Colonic mucosa (tissue), 4 donors: Measurements from ENCODE around the gene TFR2. TPM values are rescaled to one million over a fixed set of nuclear protein-coding genes. Genes with fewer than 3 reads are reported as not detected.

Source experiments
- DNase-seq: peaks from one replicate; pipeline ENCODE4 v3.0.0-alpha.2; 2020
- H3K27ac ChIP-seq: fragments of 200-600 bp; one replicate; pipeline ENCODE4 v1.8.0; 2021
- H3K27me3 ChIP-seq: fragments of 200-600 bp; one replicate; pipeline ENCODE4 v1.8.0; 2021
- H3K36me3 ChIP-seq: fragments of 200-600 bp; one replicate; pipeline ENCODE4 v1.8.0; 2021
- H3K4me1 ChIP-seq: fragments of 200-600 bp; one replicate; pipeline ENCODE4 v1.8.0; 2021; ENCODE audit warnings: mild to moderate bottlenecking
- H3K4me3 ChIP-seq: fragments of 200-600 bp; one replicate; pipeline ENCODE4 v1.8.0; 2021
- H3K9ac ChIP-seq, 2 donors: one replicate each; pipeline ENCODE4 v1.7.0; 2013; ENCODE audit warnings: control low read depth in 2 of 2, low read depth in 2 of 2, low read length in 2 of 2
- H3K9me3 ChIP-seq: fragments of 200-600 bp; one replicate; pipeline ENCODE4 v1.8.0; 2021
- intact Hi-C: fragments of 100-400 bp; cut with DNase I; formaldehyde crosslinking; loops from one replicate; pipeline ENCODE4 v1.14.1; 2022
- total RNA-seq, 2 donors: library from RNA; stranded (reverse); fragmentation: NEBNext Ultra II Directional in 1 of 2; extraction: Animal tissue kit (Norgen Biotek cat#: 25700) in 1 of 2; gene quantifications; one replicate each; pipeline ENCODE4 v1.2.1, GENCODE V29; 2021
- TF ChIP-seq, protein P1 (sequence below): fragments of 200-600 bp; IDR thresholded peaks from one replicate; pipeline ENCODE4 v1.8.0; 2022; ENCODE audit warnings: antibody characterized with exemption, mild to moderate bottlenecking
- donor health status: healthy.
- donor health status: DM: no; HTN: no; CAD: no.
- donor health status: DM: no; HTN: no; CAD: no.

TFR2 gene
- total RNA-seq, 2 donors from 2014 or later = 1.8 to 2.3 TPM

DNA sequence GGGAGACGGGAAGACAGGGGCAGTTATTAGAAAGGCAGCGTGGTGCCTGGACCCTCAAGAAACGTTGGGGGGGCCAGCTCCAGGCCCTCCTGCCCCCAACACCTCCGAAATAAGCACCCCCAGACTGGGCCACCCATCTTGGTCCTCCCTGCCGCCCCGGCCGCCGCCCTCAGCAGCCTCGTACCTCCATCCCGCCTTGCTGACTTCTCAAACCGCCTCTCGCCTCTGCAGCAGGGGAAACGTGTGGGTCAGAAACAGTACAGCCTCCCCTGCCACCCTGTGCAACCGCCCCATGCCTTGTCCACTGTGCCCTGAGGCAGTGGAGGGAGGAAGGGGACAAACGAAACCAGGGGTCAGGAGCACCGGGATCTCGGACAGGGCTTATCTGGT, 45.5 kb upstream of the TFR2 start:
- peaks cover 6% of the 10 kb centered on the region for H3K4me1 ChIP-seq
- H3K27ac ChIP-seq = no peak overlapping the region
- intact Hi-C loops = no loop called here
- no peaks in the 10 kb centered on the region for H3K27me3 ChIP-seq
- peaks cover 19% of the 10 kb centered on the region for H3K36me3 ChIP-seq
- H3K9me3 ChIP-seq = no peaks in the 10 kb centered on the region
- TF ChIP-seq, protein P1, sequence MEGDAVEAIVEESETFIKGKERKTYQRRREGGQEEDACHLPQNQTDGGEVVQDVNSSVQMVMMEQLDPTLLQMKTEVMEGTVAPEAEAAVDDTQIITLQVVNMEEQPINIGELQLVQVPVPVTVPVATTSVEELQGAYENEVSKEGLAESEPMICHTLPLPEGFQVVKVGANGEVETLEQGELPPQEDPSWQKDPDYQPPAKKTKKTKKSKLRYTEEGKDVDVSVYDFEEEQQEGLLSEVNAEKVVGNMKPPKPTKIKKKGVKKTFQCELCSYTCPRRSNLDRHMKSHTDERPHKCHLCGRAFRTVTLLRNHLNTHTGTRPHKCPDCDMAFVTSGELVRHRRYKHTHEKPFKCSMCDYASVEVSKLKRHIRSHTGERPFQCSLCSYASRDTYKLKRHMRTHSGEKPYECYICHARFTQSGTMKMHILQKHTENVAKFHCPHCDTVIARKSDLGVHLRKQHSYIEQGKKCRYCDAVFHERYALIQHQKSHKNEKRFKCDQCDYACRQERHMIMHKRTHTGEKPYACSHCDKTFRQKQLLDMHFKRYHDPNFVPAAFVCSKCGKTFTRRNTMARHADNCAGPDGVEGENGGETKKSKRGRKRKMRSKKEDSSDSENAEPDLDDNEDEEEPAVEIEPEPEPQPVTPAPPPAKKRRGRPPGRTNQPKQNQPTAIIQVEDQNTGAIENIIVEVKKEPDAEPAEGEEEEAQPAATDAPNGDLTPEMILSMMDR = no peak
- no peak overlapping the region for H3K9ac ChIP-seq
- no peak overlapping the region for H3K4me3 ChIP-seq
- no peak for DNase-seq

GRCh38 chr7:100686201-100686821, 45.0 kb upstream of the TFR2 start:
- Histone ChIP-seq H3K36me3 (peaks cover 19% of the 10 kb centered on the region), H3K27me3 (no peaks in the 10 kb centered on the region), H3K9ac (no peak overlapping the region), H3K27ac (no peak overlapping the region), H3K4me1 (peaks cover 1% of the 10 kb centered on the region), H3K9me3 (no peaks in the 10 kb centered on the region), H3K4me3 (no peak overlapping the region)
- TF ChIP-seq, protein P1 = no peak
- intact Hi-C loops = no loop called here
- DNase-seq = no peak

- intact Hi-C loops = no loop called here
- Histone ChIP-seq H3K36me3 (peaks cover 19% of the 10 kb centered on the region), H3K4me3 (no peak overlapping the region), H3K27ac (no peak overlapping the region), H3K27me3 (no peaks in the 10 kb centered on the region), H3K9me3 (no peaks in the 10 kb centered on the region), H3K9ac (no peak overlapping the region), H3K4me1 (no peaks in the 10 kb centered on the region)
- TF ChIP-seq, protein P1 = no peak
- no peak for DNase-seq
Observed at GRCh38 chr7:100685631-100686145, 44.3 kb upstream of the TFR2 start.

DNA sequence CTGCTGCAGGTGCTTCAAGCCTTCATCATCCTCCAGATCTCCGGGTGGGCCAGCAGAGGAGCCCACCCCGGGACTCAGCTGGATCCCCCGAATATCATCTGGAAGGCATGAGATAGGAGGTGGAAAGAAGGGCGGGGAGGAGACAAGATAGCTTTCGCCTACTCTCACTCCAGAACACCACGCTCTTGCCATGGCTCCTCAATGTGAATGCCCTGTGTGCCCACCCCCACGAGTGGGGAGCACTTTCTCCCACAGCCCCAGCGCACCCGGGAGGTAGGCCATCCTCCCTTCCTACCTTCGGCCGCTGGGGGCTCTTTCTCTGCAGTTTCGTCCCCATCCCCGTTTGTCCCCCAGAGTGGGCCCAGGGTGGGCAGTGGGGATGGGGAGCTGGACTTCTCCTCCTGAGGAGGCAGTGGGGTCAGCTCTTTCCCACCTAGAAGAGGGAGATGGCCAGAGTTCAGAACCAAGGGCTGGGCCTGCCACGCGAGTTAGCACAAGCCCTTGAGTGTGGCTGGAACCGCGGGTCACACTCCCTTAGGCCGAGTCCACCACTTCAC, 43.8 kb upstream of the TFR2 start:
- intact Hi-C loops = no loop called here

DNA sequence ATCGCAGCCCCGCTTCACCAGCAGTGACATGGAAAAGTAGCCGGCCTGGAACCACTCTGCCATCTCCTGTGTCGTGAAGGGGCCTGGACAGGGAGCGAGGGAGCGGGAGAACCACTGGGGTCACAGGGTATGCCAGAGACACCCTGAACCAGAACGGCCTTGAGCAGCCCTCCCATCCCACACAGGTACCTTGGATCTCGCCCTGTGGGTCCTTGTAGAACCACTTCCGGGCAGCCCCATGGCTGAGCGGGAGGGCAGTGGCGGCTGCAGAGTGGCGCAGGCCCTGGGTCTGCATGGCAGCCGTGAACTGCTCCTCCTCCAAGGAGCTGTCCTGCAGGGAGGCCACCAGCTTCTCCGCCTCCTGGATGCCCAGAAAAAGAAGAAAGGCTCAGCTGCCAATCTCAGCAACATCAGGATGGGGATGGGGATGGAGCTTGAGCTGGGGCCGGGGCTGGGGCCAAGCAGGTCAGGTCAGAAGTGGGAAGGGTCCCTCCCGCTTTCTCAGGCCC, 43.2 kb upstream of the TFR2 start:
- DNase-seq = no peak
- H3K4me3 ChIP-seq = no peak overlapping the region
- H3K4me1 ChIP-seq = no peaks in the 10 kb centered on the region
- H3K9me3 ChIP-seq = no peaks in the 10 kb centered on the region
- no peak overlapping the region for H3K27ac ChIP-seq
- no peak overlapping the region for H3K9ac ChIP-seq
- intact Hi-C loops = no loop called here
- no peaks in the 10 kb centered on the region for H3K27me3 ChIP-seq
- TF ChIP-seq, protein P1 = no peak
- H3K36me3 ChIP-seq = peaks cover 19% of the 10 kb centered on the region

More for the DNA sequence above, 43.8 kb upstream of the TFR2 start:
- Histone ChIP-seq H3K27ac (no peak overlapping the region), H3K36me3 (peaks cover 19% of the 10 kb centered on the region), H3K4me3 (no peak overlapping the region), H3K9ac (no peak overlapping the region), H3K4me1 (no peaks in the 10 kb centered on the region), H3K27me3 (no peaks in the 10 kb centered on the region), H3K9me3 (no peaks in the 10 kb centered on the region)
- DNase-seq = no peak
- TF ChIP-seq, protein P1 = no peak
